ENCODE measurements around the gene NKAIN2.

DNA sequence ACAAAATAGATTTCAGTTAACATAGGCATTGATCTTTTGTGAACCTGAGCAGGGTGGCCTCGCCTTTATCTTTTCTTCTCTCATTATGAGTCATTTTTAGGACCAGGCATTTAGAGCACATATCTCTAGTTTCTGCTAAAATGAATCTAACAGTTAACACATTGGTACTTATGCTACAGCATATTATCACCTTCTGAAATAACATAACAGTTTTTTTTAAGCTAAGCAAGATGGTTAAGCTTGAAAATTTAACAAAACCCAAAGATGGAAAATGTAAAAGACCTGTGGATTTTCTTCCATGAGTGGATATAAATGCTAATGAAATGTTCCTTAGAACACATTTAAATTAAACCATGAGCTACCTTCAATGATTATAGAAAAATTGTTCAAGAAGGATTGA lies 671.5 kb downstream of the NKAIN2 start:
- TF ChIP-seq, protein P1, sequence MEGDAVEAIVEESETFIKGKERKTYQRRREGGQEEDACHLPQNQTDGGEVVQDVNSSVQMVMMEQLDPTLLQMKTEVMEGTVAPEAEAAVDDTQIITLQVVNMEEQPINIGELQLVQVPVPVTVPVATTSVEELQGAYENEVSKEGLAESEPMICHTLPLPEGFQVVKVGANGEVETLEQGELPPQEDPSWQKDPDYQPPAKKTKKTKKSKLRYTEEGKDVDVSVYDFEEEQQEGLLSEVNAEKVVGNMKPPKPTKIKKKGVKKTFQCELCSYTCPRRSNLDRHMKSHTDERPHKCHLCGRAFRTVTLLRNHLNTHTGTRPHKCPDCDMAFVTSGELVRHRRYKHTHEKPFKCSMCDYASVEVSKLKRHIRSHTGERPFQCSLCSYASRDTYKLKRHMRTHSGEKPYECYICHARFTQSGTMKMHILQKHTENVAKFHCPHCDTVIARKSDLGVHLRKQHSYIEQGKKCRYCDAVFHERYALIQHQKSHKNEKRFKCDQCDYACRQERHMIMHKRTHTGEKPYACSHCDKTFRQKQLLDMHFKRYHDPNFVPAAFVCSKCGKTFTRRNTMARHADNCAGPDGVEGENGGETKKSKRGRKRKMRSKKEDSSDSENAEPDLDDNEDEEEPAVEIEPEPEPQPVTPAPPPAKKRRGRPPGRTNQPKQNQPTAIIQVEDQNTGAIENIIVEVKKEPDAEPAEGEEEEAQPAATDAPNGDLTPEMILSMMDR (IDR thresholded peaks at IDR 0.05; ENCODE audit: low read length), result no peak
- TF ChIP-seq EZH2 (optimal IDR thresholded peaks at IDR 0.05; ENCODE audit: low read depth, low read length) (no peak), EZH2phosphoT487 (IDR thresholded peaks at IDR 0.05; ENCODE audit: low read length) (no peak)
